IMR-90 (cell line): ENCODE data around the gene PPIL6.

ENCODE experiments used
- CTCF ChIP-seq: conservative IDR thresholded peaks from 2 replicates; pipeline ENCODE4 v1.5.1; 2012; ENCODE audit warnings: mild to moderate bottlenecking, low read depth, low read length, improper control_type of control experiment
- FOS ChIP-seq: fragments of 150-350 bp; IDR thresholded peaks from 2 replicates; pipeline ENCODE4 v1.6.1; 2016; ENCODE audit warnings: low read depth, low read length
- POLR2A ChIP-seq: IDR thresholded peaks from 2 replicates; pipeline ENCODE4 v1.6.1; 2012; ENCODE audit warnings: mild to moderate bottlenecking, low read depth, low read length
- RAD21 ChIP-seq: IDR thresholded peaks from 2 replicates; pipeline ENCODE4 v1.6.1; 2012; ENCODE audit warnings: low read length, improper control_type of control experiment
- RFX5 ChIP-seq: IDR thresholded peaks from 2 replicates; pipeline ENCODE4 v1.8.0; 2012; ENCODE audit warnings: low read depth, mild to moderate bottlenecking, low read length, moderate library complexity
- SMC3 ChIP-seq: fragments of 150-350 bp; IDR thresholded peaks from 2 replicates; pipeline ENCODE4 v1.6.1; 2016; ENCODE audit warnings: low read depth, mild to moderate bottlenecking, antibody characterized with exemption, low read length, moderate library complexity
- USF2 ChIP-seq: fragments of 150-350 bp; IDR thresholded peaks from 2 replicates; pipeline ENCODE4 v1.6.1; 2017; ENCODE audit warnings: mild to moderate bottlenecking, antibody characterized with exemption, low read length, low read depth

- TF ChIP-seq CTCF (no peak), POLR2A (no peak), RFX5 (no peak), SMC3 (no peak), RAD21 (no peak), FOS (no peak), USF2 (no peak)
Measured at GRCh38 chr6:109420751-109421150, 19.7 kb downstream of the PPIL6 start.
